Trophoblast cell (in vitro differentiated cells and primary cell): ENCODE results near the gene USO1.
A peak's percentile ranks its signal among the peaks of the same experiment; 100 is the strongest.

Experiments used
- DNase-seq, 2 donors: peaks; one replicate each; pipeline ENCODE4 v3.0.0-alpha.2; 2016
- H2AFZ ChIP-seq: 2 replicates; pipeline ENCODE4 v1.6.1; 2013; ENCODE audit warnings: low read length, moderate library complexity, mild to moderate bottlenecking; ENCODE audit not compliant: insufficient read depth, poor library complexity
- H2AK5ac ChIP-seq: 2 replicates; pipeline ENCODE4 v1.6.1; 2013; ENCODE audit warnings: mild to moderate bottlenecking, low read length
- H2BK120ac ChIP-seq: 2 replicates; pipeline ENCODE4 v1.6.1; 2013; ENCODE audit warnings: low read length, mild to moderate bottlenecking, moderate library complexity; ENCODE audit not compliant: insufficient read depth, poor library complexity
- H2BK12ac ChIP-seq: 2 replicates; pipeline ENCODE4 v1.6.1; 2013; ENCODE audit warnings: mild to moderate bottlenecking, low read length, moderate library complexity
- H2BK5ac ChIP-seq: 2 replicates; pipeline ENCODE4 v1.6.1; 2013; ENCODE audit warnings: low read length, low read depth, moderate library complexity, mild to moderate bottlenecking; ENCODE audit not compliant: poor library complexity
- H3K14ac ChIP-seq: 2 replicates; pipeline ENCODE4 v1.6.1; 2013; ENCODE audit warnings: mild to moderate bottlenecking, low read length
- H3K18ac ChIP-seq: 2 replicates; pipeline ENCODE4 v1.6.1; 2013; ENCODE audit warnings: mild to moderate bottlenecking, low read length
- H3K23ac ChIP-seq: 2 replicates; pipeline ENCODE4 v1.6.1; 2013; ENCODE audit warnings: low read length
- H3K27ac ChIP-seq: 2 replicates; pipeline ENCODE4 v1.5.1; 2013; ENCODE audit warnings: low read depth, mild to moderate bottlenecking, inconsistent platforms, low read length, moderate library complexity
- H3K27me3 ChIP-seq: 2 replicates; pipeline ENCODE4 v1.6.1; 2013; ENCODE audit warnings: inconsistent platforms, mild to moderate bottlenecking, low read length, moderate library complexity; ENCODE audit not compliant: insufficient read depth
- H3K36me3 ChIP-seq, 2 experiments: 1 replicate in 1 of 2; 2 replicates in 1 of 2; pipeline ENCODE4 v1.6.1; 2013; ENCODE audit warnings: low read length in 2 of 2, mild to moderate bottlenecking in 2 of 2, moderate library complexity in 1 of 2; ENCODE audit not compliant: insufficient read depth in 2 of 2, control insufficient read depth in 1 of 2
- H3K4ac ChIP-seq: 2 replicates; pipeline ENCODE4 v1.6.1; 2013; ENCODE audit warnings: low read depth, mild to moderate bottlenecking, low read length, moderate library complexity
- H3K4me1 ChIP-seq, 2 experiments: 1 replicate in 1 of 2; 2 replicates in 1 of 2; pipeline ENCODE4 v1.6.1; 2013; ENCODE audit warnings: low read length in 2 of 2, mild to moderate bottlenecking in 2 of 2, moderate library complexity in 1 of 2; ENCODE audit not compliant: insufficient read depth in 2 of 2, control insufficient read depth in 1 of 2
- H3K4me2 ChIP-seq: 2 replicates; pipeline ENCODE4 v1.6.1; 2013; ENCODE audit warnings: inconsistent platforms, mild to moderate bottlenecking, low read length, moderate library complexity
- H3K4me3 ChIP-seq: 2 replicates; pipeline ENCODE4 v1.5.1; 2013; ENCODE audit warnings: mild to moderate bottlenecking, low read depth, low read length, inconsistent platforms
- H3K79me1 ChIP-seq: one replicate; pipeline ENCODE4 v1.6.1; 2013; ENCODE audit warnings: low read length
- H3K79me2 ChIP-seq: 2 replicates; pipeline ENCODE4 v1.6.1; 2013; ENCODE audit warnings: low read length, mild to moderate bottlenecking; ENCODE audit not compliant: control insufficient read depth, insufficient read depth, poor library complexity
- H3K9ac ChIP-seq: 2 replicates; pipeline ENCODE4 v1.6.1; 2013; ENCODE audit warnings: mild to moderate bottlenecking, low read length
- H3K9me3 ChIP-seq: 2 replicates; pipeline ENCODE4 v1.6.1; 2013; ENCODE audit warnings: low read depth, mild to moderate bottlenecking, control low read depth, inconsistent platforms, low read length; ENCODE audit not compliant: insufficient read depth
- H4K12ac ChIP-seq: 2 replicates; pipeline ENCODE4 v1.6.1; 2013; ENCODE audit warnings: low read depth, mild to moderate bottlenecking, low read length, moderate library complexity
- H4K8ac ChIP-seq: 2 replicates; pipeline ENCODE4 v1.6.1; 2013; ENCODE audit warnings: low read depth, mild to moderate bottlenecking, low read length, moderate library complexity
- H4K91ac ChIP-seq: one replicate; pipeline ENCODE4 v1.6.1; 2013; ENCODE audit warnings: low read depth, mild to moderate bottlenecking, low read length, moderate library complexity
- WGBS: extraction: QIAGEN DNeasy Blood & Tissue Kit; methylation state at CpG from one replicate; pipeline ENCODE4 v1.1.7; 2013; ENCODE audit warnings: missing lambda C conversion rate; ENCODE audit not compliant: insufficient read length, insufficient coverage; ENCODE audit errors: extremely low coverage; 5-methylcytosine and 5-hydroxymethylcytosine counted together

Gene USO1

DNA sequence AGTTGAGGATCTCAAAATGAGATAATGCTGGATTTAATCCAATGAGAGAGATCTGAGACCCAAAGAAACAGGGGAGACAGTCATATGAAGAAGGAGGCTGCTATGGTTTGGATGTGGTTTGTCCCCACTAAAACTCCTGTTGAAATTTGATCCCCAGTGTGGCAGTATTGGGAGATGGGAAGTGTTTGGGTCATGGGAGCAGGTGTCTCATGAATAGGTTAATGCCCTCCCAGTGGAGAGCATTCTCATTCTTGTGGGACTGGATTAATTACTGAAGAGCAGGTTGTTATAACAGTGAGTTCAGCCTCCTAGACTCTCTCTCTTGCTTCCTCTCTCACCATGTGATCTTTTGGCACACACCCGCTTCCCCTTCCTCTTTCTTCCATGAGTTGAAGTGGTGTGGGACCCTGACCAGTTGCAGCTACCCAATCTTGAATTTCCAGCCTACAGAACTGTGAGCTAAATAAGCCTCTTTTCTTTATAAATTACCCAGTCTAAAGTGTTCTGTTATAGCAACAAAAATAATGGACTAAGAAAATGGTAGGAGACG is 107.6 kb downstream of the USO1 start:
- H2AFZ ChIP-seq = no peak overlapping the region
- no peak overlapping the region for H3K27ac ChIP-seq
- H2AK5ac ChIP-seq = no peak overlapping the region
- H3K79me1 ChIP-seq = no peaks in the 10 kb centered on the region
- H3K18ac ChIP-seq = no peak overlapping the region
- no peak overlapping the region for H3K23ac ChIP-seq
- no peak overlapping the region for H4K8ac ChIP-seq
- no peak overlapping the region for H2BK5ac ChIP-seq
- no peak overlapping the region for H3K9ac ChIP-seq
- H4K12ac ChIP-seq = no peak overlapping the region
- DNase-seq = no peak
- no peaks in the 10 kb centered on the region for H3K9me3 ChIP-seq
- no peaks in the 10 kb centered on the region for H3K27me3 ChIP-seq
- H3K36me3 ChIP-seq = no peaks in the 10 kb centered on the region
- no peak overlapping the region for H3K4me2 ChIP-seq
- H3K4me1 ChIP-seq = no peaks in the 10 kb centered on the region
- WGBS = no CpG with 5 or more reads among the region's 2 CpGs
- no peak overlapping the region for H3K4me3 ChIP-seq
- H3K79me2 ChIP-seq = no peaks in the 10 kb centered on the region
- H3K14ac ChIP-seq = no peak overlapping the region
- H3K4ac ChIP-seq = no peak overlapping the region
- no peak overlapping the region for H2BK120ac ChIP-seq
- H4K91ac ChIP-seq = no peak overlapping the region
- H2BK12ac ChIP-seq = no peak overlapping the region

DNA sequence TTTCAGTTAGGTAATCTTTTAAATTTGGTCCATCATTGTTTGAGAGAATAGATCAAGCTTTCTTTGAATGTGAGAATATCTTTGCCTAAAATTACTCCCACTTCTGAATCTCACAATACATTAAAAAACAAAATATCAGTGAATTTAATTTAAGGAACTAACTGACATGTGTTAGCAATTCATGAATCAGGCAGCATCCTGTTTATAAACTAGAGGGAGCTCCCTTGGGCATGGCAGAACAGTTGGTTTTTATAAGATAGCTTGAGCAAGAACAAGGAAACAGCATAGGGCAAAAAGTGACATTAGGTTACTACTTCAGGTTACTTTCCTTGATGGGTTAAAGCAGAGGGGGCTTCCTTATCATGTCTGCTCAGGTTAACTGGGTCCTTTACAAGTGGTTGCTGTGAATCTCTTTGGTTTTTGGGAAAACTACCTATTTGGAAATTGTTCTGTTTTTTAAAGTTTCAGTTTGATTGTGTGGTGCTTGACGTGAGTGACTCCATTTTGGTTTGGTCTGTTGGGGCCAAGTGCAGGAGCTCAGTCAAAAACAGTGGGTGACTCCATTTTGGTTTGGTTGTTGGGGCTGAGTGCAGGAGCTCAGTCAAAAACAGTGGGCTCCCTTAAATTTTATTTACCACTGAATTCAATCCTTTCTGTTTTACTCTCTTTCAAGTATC is 109.9 kb downstream of the USO1 start:
- no peak overlapping the region for H4K12ac ChIP-seq
- H3K9ac ChIP-seq = no peak overlapping the region
- H3K27ac ChIP-seq = no peak overlapping the region
- no peaks in the 10 kb centered on the region for H3K36me3 ChIP-seq
- no peak overlapping the region for H3K4ac ChIP-seq
- H4K8ac ChIP-seq = no peak overlapping the region
- peaks cover 0 to 1% of the 10 kb centered on the region in 2 experiments for H3K4me1 ChIP-seq
- no peak overlapping the region for H2AFZ ChIP-seq
- no peak overlapping the region for H4K91ac ChIP-seq
- no peak overlapping the region for H3K23ac ChIP-seq
- no peak for DNase-seq
- H3K9me3 ChIP-seq = no peaks in the 10 kb centered on the region
- no peak overlapping the region for H2AK5ac ChIP-seq
- H3K27me3 ChIP-seq = no peaks in the 10 kb centered on the region
- no peak overlapping the region for H3K18ac ChIP-seq
- H3K4me3 ChIP-seq = no peak overlapping the region
- no peak overlapping the region for H3K4me2 ChIP-seq
- H2BK120ac ChIP-seq = no peak overlapping the region
- H3K79me1 ChIP-seq = no peaks in the 10 kb centered on the region
- H3K14ac ChIP-seq = no peak overlapping the region
- no peaks in the 10 kb centered on the region for H3K79me2 ChIP-seq
- no CpG with 5 or more reads among the region's 1 CpG for WGBS
- H2BK5ac ChIP-seq = no peak overlapping the region
- H2BK12ac ChIP-seq = no peak overlapping the region

DNA sequence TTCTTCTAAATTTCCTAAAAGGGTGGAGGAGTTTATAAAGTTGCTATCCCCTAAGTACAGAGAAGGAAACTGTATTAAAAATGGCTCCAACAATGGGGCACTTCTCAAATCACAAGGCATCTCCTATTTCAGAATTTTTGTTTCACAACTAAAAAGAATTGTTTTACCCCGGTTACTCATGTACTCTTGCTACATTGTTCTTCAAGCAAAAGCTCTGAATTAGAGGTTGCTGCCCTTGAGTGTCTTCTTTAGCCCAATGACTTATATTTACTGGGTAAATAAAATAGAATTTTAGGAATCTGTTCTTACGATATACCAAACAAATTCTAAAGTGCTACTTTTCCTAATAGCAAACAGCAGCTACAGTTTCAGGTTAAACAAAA is 110.4 kb downstream of the USO1 start:
- no peak overlapping the region for H4K12ac ChIP-seq
- no peaks in the 10 kb centered on the region for H3K79me1 ChIP-seq
- no peak overlapping the region for H4K8ac ChIP-seq
- H2BK12ac ChIP-seq = no peak overlapping the region
- no peak overlapping the region for H3K4me3 ChIP-seq
- H3K27ac ChIP-seq = no peak overlapping the region
- H3K9ac ChIP-seq = no peak overlapping the region
- H3K27me3 ChIP-seq = no peaks in the 10 kb centered on the region
- H3K23ac ChIP-seq = no peak overlapping the region
- H2BK5ac ChIP-seq = no peak overlapping the region
- H3K14ac ChIP-seq = no peak overlapping the region
- no peak overlapping the region for H2AFZ ChIP-seq
- WGBS = no CpG with 5 or more reads among the region's 2 CpGs
- no peak overlapping the region for H3K4ac ChIP-seq
- H3K4me1 ChIP-seq = peaks cover 0 to 2% of the 10 kb centered on the region in 2 experiments
- H2AK5ac ChIP-seq = no peak overlapping the region
- H3K9me3 ChIP-seq = no peaks in the 10 kb centered on the region
- no peak overlapping the region for H4K91ac ChIP-seq
- H3K36me3 ChIP-seq = no peaks in the 10 kb centered on the region
- H3K79me2 ChIP-seq = no peaks in the 10 kb centered on the region
- no peak overlapping the region for H3K18ac ChIP-seq
- H3K4me2 ChIP-seq = no peak overlapping the region
- H2BK120ac ChIP-seq = no peak overlapping the region
- no peak for DNase-seq

DNA sequence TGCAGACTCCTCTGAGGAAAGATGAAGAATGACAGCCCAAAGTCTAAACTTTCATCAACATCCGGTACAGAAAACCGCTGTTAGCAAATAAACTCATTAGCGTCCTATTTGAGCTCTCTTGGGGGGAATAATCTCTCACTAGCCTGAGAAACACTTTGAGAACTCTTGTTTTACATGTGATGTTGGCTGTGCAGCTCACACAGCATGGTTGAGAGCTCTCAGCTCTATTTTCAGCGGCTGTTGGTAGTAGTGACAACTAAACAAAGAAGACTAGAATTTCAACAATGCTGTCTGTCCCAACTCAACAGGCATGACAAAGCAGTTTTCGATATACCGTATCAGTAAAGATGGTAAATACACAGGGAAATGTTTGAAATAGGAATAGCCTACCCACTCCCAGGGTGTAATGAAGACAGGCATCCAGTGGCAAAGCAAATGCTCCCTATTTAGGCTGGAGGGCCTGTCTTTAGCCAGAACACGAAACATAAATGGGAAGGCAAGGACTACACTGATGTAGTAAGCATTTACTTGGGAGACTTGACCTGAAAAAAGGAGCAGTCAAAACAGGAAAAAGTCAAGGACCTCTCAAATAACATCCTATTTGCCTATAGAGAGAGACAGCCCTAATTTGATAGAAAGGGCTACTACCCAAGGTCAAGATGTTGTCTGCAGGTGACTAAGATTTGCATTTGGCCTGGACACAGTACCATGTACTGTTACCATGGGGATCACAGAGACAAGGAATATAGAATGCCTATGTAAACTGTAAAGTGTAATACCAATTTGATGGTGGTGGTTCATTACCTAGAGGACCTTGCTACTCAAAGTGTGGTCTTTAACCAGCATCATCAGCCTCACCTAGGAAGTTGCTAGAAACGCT is 117.5 kb downstream of the USO1 start:
- Histone ChIP-seq H3K36me3 (no peaks in the 10 kb centered on the region), H3K9me3 (no peaks in the 10 kb centered on the region), H3K23ac (no peak overlapping the region), H3K4me3 (no peak overlapping the region), H3K27ac (no peak overlapping the region), H3K4me2 (no peak overlapping the region), H3K4ac (no peak overlapping the region), H4K12ac (no peak overlapping the region), H3K18ac (no peak overlapping the region), H3K4me1 (peaks cover 4 to 11% of the 10 kb centered on the region in 2 experiments), H2BK5ac (peak overlapping the region; percentile 28), H3K79me1 (peaks cover 5% of the 10 kb centered on the region), H4K8ac (no peak overlapping the region), H3K9ac (no peak overlapping the region), H2BK120ac (peak overlapping the region; percentile 62), H2AFZ (no peak overlapping the region), H3K79me2 (no peaks in the 10 kb centered on the region), H2BK12ac (no peak overlapping the region), H4K91ac (no peak overlapping the region), H3K27me3 (no peaks in the 10 kb centered on the region), H3K14ac (no peak overlapping the region), H2AK5ac (no peak overlapping the region)
- peak in 1 of 2 donors; percentile 71 for DNase-seq
- no CpG with 5 or more reads among the region's 8 CpGs for WGBS
